T follicular helper cell (primary cell): ENCODE data around the gene VIPR1.

Source experiments
- DNase-seq: peaks from one replicate; pipeline ENCODE4 v3.0.0-alpha.2; 2020; ENCODE audit warnings: low read depth

The VIPR1 gene

GRCh38 chr3:42493126-42493797 lies 9.2 kb upstream of the VIPR1 start:
- no peak for DNase-seq

GRCh38 chr3:42493798-42494151 lies 8.7 kb upstream of the VIPR1 start:
- no peak for DNase-seq

- DNase-seq = no peak
Measured at GRCh38 chr3:42495393-42495792, 7.0 kb upstream of the VIPR1 start.

GRCh38 chr3:42497009-42497731 lies 5.3 kb upstream of the VIPR1 start:
- DNase-seq = no peak

- no peak for DNase-seq
Measured at GRCh38 chr3:42498034-42498433, 4.4 kb upstream of the VIPR1 start.

GRCh38 chr3:42498791-42499477 lies 3.5 kb upstream of the VIPR1 start:
- DNase-seq = no peak

- no peak for DNase-seq
Measured at GRCh38 chr3:42499478-42499871, 3.0 kb upstream of the VIPR1 start.

GRCh38 chr3:42500091-42500490 lies 2.4 kb upstream of the VIPR1 start:
- DNase-seq = no peak

- no peak for DNase-seq
Measured at GRCh38 chr3:42500909-42501308, 1.5 kb upstream of the VIPR1 start.

- DNase-seq = no peak
Measured at GRCh38 chr3:42501321-42501680, 1.1 kb upstream of the VIPR1 start.

GRCh38 chr3:42501681-42502428 lies 588 bp upstream of the VIPR1 start:
- peak; percentile 40 for DNase-seq

- no peak for DNase-seq
Measured at GRCh38 chr3:42503251-42503924, 945 bp downstream of the VIPR1 start.

GRCh38 chr3:42503957-42504333 lies 1.5 kb downstream of the VIPR1 start:
- DNase-seq = no peak

- DNase-seq = no peak
Measured at GRCh38 chr3:42504334-42505127, 2.1 kb downstream of the VIPR1 start.

GRCh38 chr3:42505128-42505848 lies 2.8 kb downstream of the VIPR1 start:
- no peak for DNase-seq

GRCh38 chr3:42505849-42506410 lies 3.5 kb downstream of the VIPR1 start:
- no peak for DNase-seq

GRCh38 chr3:42507252-42507651 lies 4.8 kb downstream of the VIPR1 start:
- DNase-seq = no peak

- no peak for DNase-seq
Measured at GRCh38 chr3:42507761-42508335, 5.4 kb downstream of the VIPR1 start.

- no peak for DNase-seq
Measured at GRCh38 chr3:42508562-42508961, 6.1 kb downstream of the VIPR1 start.

- no peak for DNase-seq
Measured at GRCh38 chr3:42509111-42509510, 6.7 kb downstream of the VIPR1 start.
